Measurements from ENCODE around the gene RAB11FIP3. TPM values are rescaled to one million over a fixed set of nuclear protein-coding genes. Genes with fewer than 3 reads are reported as not detected.
"Not testable (repeated sequence)": the region's sequence is repeated elsewhere in the genome, so short reads cannot be mapped to it uniquely, and the experiment has no call there.

RAB11FIP3 gene
- polyA plus RNA-seq, 1 experiment = 13.3 TPM

DNA sequence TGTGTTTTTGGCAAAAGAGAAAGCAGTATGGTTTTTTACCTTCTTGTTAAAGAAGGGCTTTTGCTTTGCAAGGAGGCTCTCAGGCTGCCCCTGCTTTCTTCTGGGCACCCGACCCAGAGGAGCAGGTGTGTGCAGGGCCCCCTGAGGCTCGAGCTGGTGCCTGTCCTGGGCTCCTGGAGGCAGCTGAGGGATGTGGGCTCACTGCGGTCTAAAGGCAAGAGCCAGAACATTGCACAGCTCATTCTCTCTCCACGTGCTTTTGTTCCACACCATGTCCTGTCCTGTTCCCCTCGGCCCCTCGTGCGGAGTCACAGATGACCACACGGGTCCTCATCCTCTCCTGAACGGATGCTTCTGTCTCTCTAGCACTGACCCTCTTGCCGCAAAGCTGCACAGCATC, 65.3 kb downstream of the RAB11FIP3 start:
- TF ChIP-seq, protein P1, sequence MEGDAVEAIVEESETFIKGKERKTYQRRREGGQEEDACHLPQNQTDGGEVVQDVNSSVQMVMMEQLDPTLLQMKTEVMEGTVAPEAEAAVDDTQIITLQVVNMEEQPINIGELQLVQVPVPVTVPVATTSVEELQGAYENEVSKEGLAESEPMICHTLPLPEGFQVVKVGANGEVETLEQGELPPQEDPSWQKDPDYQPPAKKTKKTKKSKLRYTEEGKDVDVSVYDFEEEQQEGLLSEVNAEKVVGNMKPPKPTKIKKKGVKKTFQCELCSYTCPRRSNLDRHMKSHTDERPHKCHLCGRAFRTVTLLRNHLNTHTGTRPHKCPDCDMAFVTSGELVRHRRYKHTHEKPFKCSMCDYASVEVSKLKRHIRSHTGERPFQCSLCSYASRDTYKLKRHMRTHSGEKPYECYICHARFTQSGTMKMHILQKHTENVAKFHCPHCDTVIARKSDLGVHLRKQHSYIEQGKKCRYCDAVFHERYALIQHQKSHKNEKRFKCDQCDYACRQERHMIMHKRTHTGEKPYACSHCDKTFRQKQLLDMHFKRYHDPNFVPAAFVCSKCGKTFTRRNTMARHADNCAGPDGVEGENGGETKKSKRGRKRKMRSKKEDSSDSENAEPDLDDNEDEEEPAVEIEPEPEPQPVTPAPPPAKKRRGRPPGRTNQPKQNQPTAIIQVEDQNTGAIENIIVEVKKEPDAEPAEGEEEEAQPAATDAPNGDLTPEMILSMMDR (IDR thresholded peaks at IDR 0.05; ENCODE audit: insufficient read depth, low read depth, low read length) = no peak
- CTCF ChIA-PET = interaction anchor here (0.6 kb wide), 1 partner anchor 8 kb away, joined by 3 read pairs; no protein-coding TSS in a partner anchor
- no peak overlapping the region for H3K4me3 ChIP-seq (ENCODE audit: low read depth, low read length)
- no peak for DNase-seq (ENCODE audit: low read depth)
- no peaks in the 10 kb centered on the region for H3K27me3 ChIP-seq (ENCODE audit: control insufficient read depth, insufficient read depth, low read length)
- H3K36me3 ChIP-seq (ENCODE audit: control insufficient read depth, insufficient read depth, low read length) = peaks cover 14% of the 10 kb centered on the region
- POLR2A ChIA-PET = no interaction called here

DNA sequence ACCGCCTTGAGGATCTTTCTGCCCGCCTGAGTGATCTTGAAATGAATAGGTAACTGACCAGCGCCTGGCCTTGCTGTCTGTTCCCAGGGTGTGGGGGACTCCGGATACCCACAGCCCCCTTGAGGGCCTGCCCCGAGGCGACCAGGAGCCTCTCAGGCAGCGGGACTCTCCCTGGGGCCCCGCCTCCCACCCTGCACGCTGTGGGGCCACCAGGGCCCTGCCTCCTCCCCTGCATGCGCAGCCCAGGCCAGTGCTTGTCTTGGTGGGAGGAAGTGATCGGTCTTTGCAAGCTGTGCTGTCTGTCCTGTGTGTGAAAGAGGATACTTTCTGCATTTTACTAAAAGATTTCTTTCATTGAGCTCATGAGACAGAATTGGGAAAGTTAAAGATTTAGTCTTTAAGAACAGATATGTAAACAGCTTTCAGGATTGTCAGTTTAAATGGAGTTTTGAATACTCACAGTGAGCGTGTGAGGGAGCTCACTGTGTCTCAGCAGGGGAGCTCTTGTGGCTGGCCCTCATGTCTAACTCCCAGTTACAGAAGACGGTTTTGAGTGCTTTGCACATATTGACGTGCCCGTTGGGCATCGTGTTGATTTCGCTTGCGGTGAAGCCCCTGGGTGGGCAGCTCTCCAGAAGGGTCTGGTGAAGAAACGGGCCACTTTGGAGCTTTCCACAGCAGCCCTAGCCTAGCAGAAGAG, 65.9 kb downstream of the RAB11FIP3 start:
- DNase-seq (ENCODE audit: low read depth) = no peak
- CTCF ChIA-PET = interaction anchor here (0.6 kb wide), 1 partner anchor 9 kb away, joined by 3 read pairs; no protein-coding TSS in a partner anchor
- TF ChIP-seq, protein P1 (IDR thresholded peaks at IDR 0.05; ENCODE audit: insufficient read depth, low read depth, low read length) = no peak
- no peak overlapping the region for H3K4me3 ChIP-seq (ENCODE audit: low read depth, low read length)
- POLR2A ChIA-PET = no interaction called here
- peaks cover 17% of the 10 kb centered on the region for H3K36me3 ChIP-seq (ENCODE audit: control insufficient read depth, insufficient read depth, low read length)
- no peaks in the 10 kb centered on the region for H3K27me3 ChIP-seq (ENCODE audit: control insufficient read depth, insufficient read depth, low read length)

DNA sequence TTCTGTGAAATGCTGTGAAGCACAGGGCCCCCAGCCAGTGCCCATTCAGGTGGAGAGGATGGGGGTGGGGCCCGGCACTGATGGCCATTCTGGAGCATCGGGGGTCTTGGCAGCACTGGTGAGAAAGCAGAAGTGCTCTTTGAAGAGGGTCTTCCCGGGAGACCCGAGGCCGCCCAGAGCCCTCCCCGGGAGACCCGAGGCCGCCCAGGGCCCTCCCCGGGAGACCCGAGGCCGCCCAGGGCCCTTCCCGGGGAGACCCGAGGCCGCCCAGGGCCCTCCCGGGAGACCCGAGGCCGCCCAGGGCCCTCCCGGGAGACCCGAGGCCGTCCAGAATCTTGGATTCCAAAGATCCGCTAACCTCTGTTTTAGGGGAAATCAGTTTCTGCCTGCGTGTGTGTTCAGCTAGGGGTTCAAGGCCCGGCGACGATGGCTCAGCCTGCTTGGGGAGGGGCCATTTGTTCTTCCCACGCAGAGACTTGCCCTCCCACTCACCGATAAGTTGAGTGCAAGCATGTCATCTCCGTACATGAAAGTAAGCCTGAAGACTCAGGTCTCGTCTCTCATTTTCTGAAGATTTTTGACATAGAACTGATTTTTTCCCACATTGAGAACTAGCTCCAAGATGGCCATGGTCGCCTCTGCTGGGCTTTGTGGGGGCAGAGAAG, 66.9 kb downstream of the RAB11FIP3 start:
- Histone ChIP-seq H3K4me3 (ENCODE audit: low read depth, low read length) (no peak overlapping the region), H3K27me3 (ENCODE audit: control insufficient read depth, insufficient read depth, low read length) (no peaks in the 10 kb centered on the region), H3K36me3 (ENCODE audit: control insufficient read depth, insufficient read depth, low read length) (peaks cover 18% of the 10 kb centered on the region)
- DNase-seq (ENCODE audit: low read depth) = no peak
- TF ChIP-seq, protein P1 (IDR thresholded peaks at IDR 0.05; ENCODE audit: insufficient read depth, low read depth, low read length) = no peak
- ChIA-PET POLR2A (no interaction called here), CTCF (no interaction called here)

DNA sequence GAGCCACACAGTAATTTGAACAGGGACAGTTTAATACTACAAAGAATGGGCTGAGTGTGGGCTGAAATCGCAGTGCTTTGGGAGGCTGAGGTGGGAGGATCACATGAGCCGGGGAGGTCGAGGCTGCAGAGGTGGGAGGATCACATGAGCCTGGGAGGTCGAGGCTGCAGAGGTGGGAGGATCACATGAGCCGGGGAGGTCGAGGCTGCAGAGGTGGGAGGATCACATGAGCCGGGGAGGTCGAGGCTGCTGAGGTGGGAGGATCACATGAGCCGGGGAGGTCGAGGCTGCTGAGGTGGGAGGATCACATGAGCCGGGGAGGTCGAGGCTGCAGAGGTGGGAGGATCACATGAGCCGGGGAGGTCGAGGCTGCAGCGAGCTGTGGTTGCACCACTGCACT, 69.2 kb downstream of the RAB11FIP3 start:
- H3K4me3 ChIP-seq (ENCODE audit: low read depth, low read length); POLR2A ChIA-PET; H3K27me3 ChIP-seq (ENCODE audit: control insufficient read depth, insufficient read depth, low read length); DNase-seq (ENCODE audit: low read depth): not testable (repeated sequence)
- H3K36me3 ChIP-seq (ENCODE audit: control insufficient read depth, insufficient read depth, low read length) = peaks cover 15% of the 10 kb centered on the region
- CTCF ChIA-PET = interaction anchor here (1.1 to 1.8 kb wide), 4 partner anchors 9 to 108 kb away, joined by 3 to 7 read pairs (median 3); no protein-coding TSS in a partner anchor

DNA sequence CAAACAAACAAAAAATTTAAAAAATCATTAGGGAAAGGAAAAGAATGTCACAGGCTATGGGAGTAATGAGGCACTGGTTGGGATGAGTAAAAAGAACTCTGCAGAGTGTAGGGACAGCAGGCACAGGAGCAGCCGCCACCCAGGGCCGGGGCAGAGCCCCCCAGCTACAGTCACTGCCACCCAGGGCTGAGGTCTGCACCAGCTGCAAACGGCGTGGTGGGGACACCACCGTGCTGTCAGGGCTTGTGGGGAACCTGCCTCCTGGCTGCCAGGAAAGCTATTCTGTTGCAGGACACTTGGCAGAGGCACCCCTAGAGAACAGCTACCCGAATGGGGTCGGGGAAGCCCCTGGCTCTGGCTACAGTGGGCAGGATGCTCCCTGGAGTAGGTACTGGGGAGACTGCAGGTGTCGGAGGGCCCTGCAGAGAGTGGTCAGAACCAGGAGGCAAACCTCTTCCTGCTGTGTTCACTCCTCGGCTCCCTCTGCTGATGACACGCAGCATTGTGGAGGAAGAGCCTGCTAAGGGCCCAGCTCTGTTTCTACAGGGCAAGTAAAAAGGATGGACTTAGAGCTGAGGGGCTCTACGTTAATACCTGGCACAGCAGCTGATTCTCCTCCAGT, 69.8 kb downstream of the RAB11FIP3 start:
- no peak for DNase-seq (ENCODE audit: low read depth)
- ChIA-PET POLR2A (no interaction called here), CTCF (interaction anchor here (0.9 to 4.1 kb wide), 6 partner anchors 8 to 109 kb away, joined by 3 to 13 read pairs (median 3); no protein-coding TSS in a partner anchor)
- no peaks in the 10 kb centered on the region for H3K27me3 ChIP-seq (ENCODE audit: control insufficient read depth, insufficient read depth, low read length)
- peaks cover 15% of the 10 kb centered on the region for H3K36me3 ChIP-seq (ENCODE audit: control insufficient read depth, insufficient read depth, low read length)
- no peak overlapping the region for H3K4me3 ChIP-seq (ENCODE audit: low read depth, low read length)
- TF ChIP-seq, protein P1 (IDR thresholded peaks at IDR 0.05; ENCODE audit: insufficient read depth, low read depth, low read length) = peak; percentile 60
